GM23338 (cell line): ENCODE data around the gene HMOX1. TPM values are rescaled to one million over a fixed set of nuclear protein-coding genes. Genes with fewer than 3 reads are reported as not detected.

Experiments used
- ATAC-seq: fragments of 200-7000 bp; cut with Tn5 transposase; 3 replicates; pipeline ENCODE4 v1.9.1; 2020
- DNase-seq: peaks from one replicate; pipeline ENCODE4 v3.0.0-alpha.2; 2015; ENCODE audit warnings: low spot score
- H2AFZ ChIP-seq: fragments of 200-600 bp; sonication (generic); 2 replicates; pipeline ENCODE4 v1.8.0; 2016; ENCODE audit warnings: antibody characterized with exemption, mild to moderate bottlenecking, moderate library complexity
- H3F3A ChIP-seq: fragments of 200-600 bp; sonication (generic); replicated peaks from 2 replicates; pipeline ENCODE4 v1.8.0; 2017; ENCODE audit warnings: antibody characterized with exemption, mixed run types, low read depth
- H3K27ac ChIP-seq: fragments of 200-600 bp; sonication (generic); 2 replicates; pipeline ENCODE4 v1.6.1; 2016; ENCODE audit warnings: low read depth
- H3K27me3 ChIP-seq: fragments of 200-600 bp; sonication (generic); 2 replicates; pipeline ENCODE4 v1.8.0; 2016; ENCODE audit warnings: mild to moderate bottlenecking, mixed run types, moderate library complexity; ENCODE audit not compliant: insufficient read depth
- H3K36me3 ChIP-seq: fragments of 200-600 bp; sonication (generic); 2 replicates; pipeline ENCODE4 v1.8.0; 2016; ENCODE audit warnings: mild to moderate bottlenecking; ENCODE audit not compliant: insufficient read depth
- H3K4me1 ChIP-seq: fragments of 200-600 bp; sonication (generic); 2 replicates; pipeline ENCODE4 v1.8.0; 2016; ENCODE audit warnings: mild to moderate bottlenecking, moderate library complexity; ENCODE audit not compliant: insufficient read depth
- H3K4me2 ChIP-seq: fragments of 200-600 bp; sonication (generic); 2 replicates; pipeline ENCODE4 v1.7.1; 2017; ENCODE audit warnings: mixed run types
- H3K4me3 ChIP-seq: fragments of 200-600 bp; sonication (generic); 2 replicates; pipeline ENCODE4 v1.6.1; 2016; ENCODE audit warnings: mixed run types
- H3K79me2 ChIP-seq: fragments of 200-600 bp; sonication (generic); replicated peaks from 2 replicates; pipeline ENCODE4 v1.8.0; 2017; ENCODE audit warnings: mild to moderate bottlenecking; ENCODE audit not compliant: insufficient read depth
- H3K9me2 ChIP-seq: fragments of 200-600 bp; sonication (generic); 2 replicates; pipeline ENCODE4 v1.8.0; 2017; ENCODE audit not compliant: insufficient read depth
- H4K20me1 ChIP-seq: fragments of 200-600 bp; sonication (generic); replicated peaks from 2 replicates; pipeline ENCODE4 v1.8.0; 2017; ENCODE audit warnings: mild to moderate bottlenecking; ENCODE audit not compliant: insufficient read depth
- H3K27ac Mint-ChIP-seq: 2 replicates; pipeline ENCODE4 v1.8.0; 2020; ENCODE audit warnings: inconsistent platforms, mild to moderate bottlenecking, moderate library complexity, mixed read lengths
- H3K27me3 Mint-ChIP-seq: 3 replicates; pipeline ENCODE4 v1.8.0; 2022; ENCODE audit warnings: low read depth, mild to moderate bottlenecking, moderate library complexity, mixed read lengths, inconsistent platforms; ENCODE audit not compliant: insufficient read depth, poor library complexity
- H3K36me3 Mint-ChIP-seq: 3 replicates; pipeline ENCODE4 v1.8.0; 2021; ENCODE audit warnings: low read depth, mild to moderate bottlenecking, inconsistent platforms, moderate library complexity, mixed read lengths
- H3K4me1 Mint-ChIP-seq: 3 replicates; pipeline ENCODE4 v1.8.0; 2020; ENCODE audit warnings: mild to moderate bottlenecking, inconsistent platforms, mixed read lengths
- H3K4me3 Mint-ChIP-seq: 3 replicates; pipeline ENCODE4 v1.8.0; 2021; ENCODE audit warnings: moderate library complexity, mild to moderate bottlenecking, inconsistent platforms, mixed read lengths
- H3K9me3 Mint-ChIP-seq: 3 replicates; pipeline ENCODE4 v1.8.0; 2020; ENCODE audit warnings: moderate library complexity, mild to moderate bottlenecking, inconsistent platforms, mixed read lengths
- CREB1 ChIP-seq: fragments of 250-450 bp; sonication (Bioruptor Pico); IDR thresholded peaks from 2 replicates; pipeline ENCODE4 v1.5.0; 2020; ENCODE audit warnings: low read depth, mild to moderate bottlenecking, moderate library complexity
- EZH2 ChIP-seq: fragments of 200-600 bp; sonication (generic); IDR thresholded peaks from one replicate; pipeline ENCODE4 v1.8.0; 2017; ENCODE audit warnings: antibody characterized with exemption, mild to moderate bottlenecking, low read depth; ENCODE audit not compliant: unreplicated experiment
- JUNB ChIP-seq: IDR thresholded peaks from one replicate; pipeline ENCODE4 v1.6.1; 2016; ENCODE audit warnings: antibody characterized with exemption; ENCODE audit not compliant: unreplicated experiment
- NANOG ChIP-seq: IDR thresholded peaks from 2 replicates; pipeline ENCODE4 v1.6.1; 2016; ENCODE audit warnings: antibody characterized with exemption, borderline replicate concordance
- POLR2AphosphoS5 ChIP-seq: IDR thresholded peaks from 2 replicates; pipeline ENCODE4 v1.6.1; 2016; ENCODE audit warnings: antibody characterized with exemption, low read depth
- STAT1 ChIP-seq: IDR thresholded peaks from one replicate; pipeline ENCODE4 v1.6.1; 2016; ENCODE audit warnings: antibody characterized with exemption; ENCODE audit not compliant: unreplicated experiment
- ZNF114 ChIP-seq: fragments of 250-450 bp; sonication (Bioruptor Pico); IDR thresholded peaks from 2 replicates; pipeline ENCODE4 v1.5.0; 2020; ENCODE audit warnings: mild to moderate bottlenecking, moderate library complexity
- ZNF331 ChIP-seq: fragments of 250-450 bp; sonication (Bioruptor Pico); IDR thresholded peaks from 2 replicates; pipeline ENCODE4 v1.5.0; 2020; ENCODE audit warnings: low read depth, mild to moderate bottlenecking, moderate library complexity
- ZNF462 ChIP-seq: fragments of 250-450 bp; sonication (Bioruptor Pico); IDR thresholded peaks from 2 replicates; pipeline ENCODE4 v1.5.0; 2020; ENCODE audit warnings: mild to moderate bottlenecking, moderate library complexity
- polyA plus RNA-seq: library from polyadenylated mRNA; unstranded; fragments of >200 nt; fragmentation: Nextera tagmentation; extraction: Ambion mirVana; gene quantifications from 2 replicates; pipeline ENCODE4 v1.2.1, GENCODE V29; 2016
- total RNA-seq: library from RNA; depleted of rRNA; stranded (reverse); fragments of >200 nt; shearing (Covaris generic); gene quantifications from 2 replicates; pipeline ENCODE4 v1.2.3, GENCODE V29; 2014
- TF ChIP-seq, protein P1 (sequence below): IDR thresholded peaks from one replicate; pipeline ENCODE4 v1.6.1; 2018; ENCODE audit warnings: antibody characterized with exemption; ENCODE audit not compliant: unreplicated experiment
- TF ChIP-seq, protein P2 (sequence below), 2 experiments: fragments of 200-600 bp in 1 of 2; sonication (generic) in 1 of 2; conservative IDR thresholded peaks; 2 replicates each; pipeline versions ENCODE4 v1.5.1 to v1.6.1; 2016 to 2017; ENCODE audit warnings: antibody characterized with exemption in 2 of 2, low read depth in 2 of 2, mild to moderate bottlenecking in 2 of 2, moderate library complexity in 1 of 2
- TF ChIP-seq, protein P3 (sequence below): IDR thresholded peaks from 2 replicates; pipeline ENCODE4 v1.6.1; 2016; ENCODE audit warnings: antibody characterized with exemption

The HMOX1 gene
- total and polyA plus RNA-seq, 2 experiments from 2014 or later: 10.9 to 22.6 TPM

GRCh38 chr22:35346596-35347220 is 34.2 kb upstream of the HMOX1 start:
- Histone ChIP-seq H3K36me3 (no peaks in the 10 kb centered on the region), H3F3A (peaks cover 4% of the 10 kb centered on the region; the same call in 1 of the 2 replicates), H3K27ac (no peak overlapping the region), H4K20me1 (no peaks in the 10 kb centered on the region), H2AFZ (no peak overlapping the region), H3K4me3 (no peak overlapping the region), H3K4me2 (no peak overlapping the region), H3K9me2 (no peaks in the 10 kb centered on the region), H3K79me2 (no peaks in the 10 kb centered on the region), H3K4me1 (peaks cover 5% of the 10 kb centered on the region), H3K27me3 (peaks cover 8% of the 10 kb centered on the region)
- TF ChIP-seq CREB1 (CRISPR knock-in tag): no peak
- TF ChIP-seq ZNF462 (CRISPR knock-in tag): no peak
- TF ChIP-seq, protein P1, sequence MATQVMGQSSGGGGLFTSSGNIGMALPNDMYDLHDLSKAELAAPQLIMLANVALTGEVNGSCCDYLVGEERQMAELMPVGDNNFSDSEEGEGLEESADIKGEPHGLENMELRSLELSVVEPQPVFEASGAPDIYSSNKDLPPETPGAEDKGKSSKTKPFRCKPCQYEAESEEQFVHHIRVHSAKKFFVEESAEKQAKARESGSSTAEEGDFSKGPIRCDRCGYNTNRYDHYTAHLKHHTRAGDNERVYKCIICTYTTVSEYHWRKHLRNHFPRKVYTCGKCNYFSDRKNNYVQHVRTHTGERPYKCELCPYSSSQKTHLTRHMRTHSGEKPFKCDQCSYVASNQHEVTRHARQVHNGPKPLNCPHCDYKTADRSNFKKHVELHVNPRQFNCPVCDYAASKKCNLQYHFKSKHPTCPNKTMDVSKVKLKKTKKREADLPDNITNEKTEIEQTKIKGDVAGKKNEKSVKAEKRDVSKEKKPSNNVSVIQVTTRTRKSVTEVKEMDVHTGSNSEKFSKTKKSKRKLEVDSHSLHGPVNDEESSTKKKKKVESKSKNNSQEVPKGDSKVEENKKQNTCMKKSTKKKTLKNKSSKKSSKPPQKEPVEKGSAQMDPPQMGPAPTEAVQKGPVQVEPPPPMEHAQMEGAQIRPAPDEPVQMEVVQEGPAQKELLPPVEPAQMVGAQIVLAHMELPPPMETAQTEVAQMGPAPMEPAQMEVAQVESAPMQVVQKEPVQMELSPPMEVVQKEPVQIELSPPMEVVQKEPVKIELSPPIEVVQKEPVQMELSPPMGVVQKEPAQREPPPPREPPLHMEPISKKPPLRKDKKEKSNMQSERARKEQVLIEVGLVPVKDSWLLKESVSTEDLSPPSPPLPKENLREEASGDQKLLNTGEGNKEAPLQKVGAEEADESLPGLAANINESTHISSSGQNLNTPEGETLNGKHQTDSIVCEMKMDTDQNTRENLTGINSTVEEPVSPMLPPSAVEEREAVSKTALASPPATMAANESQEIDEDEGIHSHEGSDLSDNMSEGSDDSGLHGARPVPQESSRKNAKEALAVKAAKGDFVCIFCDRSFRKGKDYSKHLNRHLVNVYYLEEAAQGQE: no peak
- TF ChIP-seq POLR2AphosphoS5: no peak
- TF ChIP-seq ZNF114: no peak
- no peak for TF ChIP-seq JUNB
- TF ChIP-seq, protein P2, sequence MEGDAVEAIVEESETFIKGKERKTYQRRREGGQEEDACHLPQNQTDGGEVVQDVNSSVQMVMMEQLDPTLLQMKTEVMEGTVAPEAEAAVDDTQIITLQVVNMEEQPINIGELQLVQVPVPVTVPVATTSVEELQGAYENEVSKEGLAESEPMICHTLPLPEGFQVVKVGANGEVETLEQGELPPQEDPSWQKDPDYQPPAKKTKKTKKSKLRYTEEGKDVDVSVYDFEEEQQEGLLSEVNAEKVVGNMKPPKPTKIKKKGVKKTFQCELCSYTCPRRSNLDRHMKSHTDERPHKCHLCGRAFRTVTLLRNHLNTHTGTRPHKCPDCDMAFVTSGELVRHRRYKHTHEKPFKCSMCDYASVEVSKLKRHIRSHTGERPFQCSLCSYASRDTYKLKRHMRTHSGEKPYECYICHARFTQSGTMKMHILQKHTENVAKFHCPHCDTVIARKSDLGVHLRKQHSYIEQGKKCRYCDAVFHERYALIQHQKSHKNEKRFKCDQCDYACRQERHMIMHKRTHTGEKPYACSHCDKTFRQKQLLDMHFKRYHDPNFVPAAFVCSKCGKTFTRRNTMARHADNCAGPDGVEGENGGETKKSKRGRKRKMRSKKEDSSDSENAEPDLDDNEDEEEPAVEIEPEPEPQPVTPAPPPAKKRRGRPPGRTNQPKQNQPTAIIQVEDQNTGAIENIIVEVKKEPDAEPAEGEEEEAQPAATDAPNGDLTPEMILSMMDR (conservative IDR thresholded peaks at IDR 0.05; ENCODE audit: low read depth in 2 of 2): no peak
- no peak for TF ChIP-seq ZNF331 (CRISPR knock-in tag)
- TF ChIP-seq, protein P3, sequence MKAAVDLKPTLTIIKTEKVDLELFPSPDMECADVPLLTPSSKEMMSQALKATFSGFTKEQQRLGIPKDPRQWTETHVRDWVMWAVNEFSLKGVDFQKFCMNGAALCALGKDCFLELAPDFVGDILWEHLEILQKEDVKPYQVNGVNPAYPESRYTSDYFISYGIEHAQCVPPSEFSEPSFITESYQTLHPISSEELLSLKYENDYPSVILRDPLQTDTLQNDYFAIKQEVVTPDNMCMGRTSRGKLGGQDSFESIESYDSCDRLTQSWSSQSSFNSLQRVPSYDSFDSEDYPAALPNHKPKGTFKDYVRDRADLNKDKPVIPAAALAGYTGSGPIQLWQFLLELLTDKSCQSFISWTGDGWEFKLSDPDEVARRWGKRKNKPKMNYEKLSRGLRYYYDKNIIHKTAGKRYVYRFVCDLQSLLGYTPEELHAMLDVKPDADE: no peak
- no peak for TF ChIP-seq NANOG
- no peak for TF ChIP-seq STAT1
- TF ChIP-seq EZH2: no peak
- DNase-seq: no peak
- H3K4me1 Mint-ChIP-seq: peaks cover 16% of the 10 kb centered on the region; the same call in 2 of the 3 replicates
- H3K9me3 Mint-ChIP-seq: no peaks in the 10 kb centered on the region
- no peak overlapping the region for H3K27ac Mint-ChIP-seq
- no peak for ATAC-seq
- peaks cover 9% of the 10 kb centered on the region for H3K27me3 Mint-ChIP-seq
- no peak overlapping the region for H3K4me3 Mint-ChIP-seq
- no peaks in the 10 kb centered on the region; the same call in 2 of the 3 replicates for H3K36me3 Mint-ChIP-seq
